NK-92 treated with Interleukin-12 subunit alpha and Interleukin-12 subunit beta, amount 100 ng/mL, for 24 hours (cell line): ENCODE measurements around the gene CCDC33.

Source experiments
- DNase-seq: peaks from one replicate; lab custom pipeline; 2025; lab: John Stamatoyannopoulos, UW

CCDC33 gene

GRCh38 chr15:74235962-74236361 is at the start of gene CCDC33:
Gene CCDC33 (plus strand): TSS chr15:74236326. CDS start chr15:74236720, 394 bp downstream.
- no peak for DNase-seq

DNA sequence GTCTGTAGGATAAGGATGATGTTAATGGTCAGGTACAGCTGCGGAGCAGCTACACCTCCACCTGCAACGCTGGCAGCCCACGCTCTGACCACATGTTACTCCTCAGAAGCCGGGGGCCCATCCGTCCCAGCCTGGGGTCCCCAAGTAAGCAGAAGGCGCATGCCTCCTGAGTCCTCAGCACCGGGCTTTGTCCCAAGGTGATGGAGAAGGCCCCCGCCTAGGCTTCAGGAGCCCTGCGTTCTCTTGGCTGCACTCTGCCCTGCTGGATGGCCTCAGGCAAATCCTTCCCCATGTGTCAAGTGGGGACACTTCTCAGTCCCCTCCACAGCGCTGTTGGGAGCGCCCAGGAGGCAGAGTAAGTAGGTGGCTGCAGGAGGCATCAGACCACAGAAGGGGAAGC is 47.9 kb upstream of the CCDC33 start:
- DNase-seq = no peak

DNA sequence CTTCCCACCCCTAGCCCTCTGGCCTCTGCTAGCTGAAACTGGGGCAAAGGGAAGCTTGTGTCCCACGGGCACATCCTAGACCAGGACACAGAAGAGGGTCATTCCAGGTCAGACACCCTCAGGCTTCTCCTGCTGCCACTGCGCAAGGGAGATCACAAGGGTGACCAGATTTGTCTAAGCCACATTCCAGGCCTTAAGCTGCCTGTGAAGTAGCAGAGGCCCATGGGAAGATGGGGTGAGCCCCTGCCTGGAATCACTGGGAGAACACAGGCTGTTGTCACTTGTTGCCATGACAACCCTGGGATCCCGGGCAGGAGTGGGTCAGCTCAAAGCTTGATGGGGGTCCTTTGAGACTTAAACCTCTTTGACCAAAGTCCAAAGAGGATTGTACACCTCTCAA is 44.3 kb upstream of the CCDC33 start:
- DNase-seq = no peak

DNA sequence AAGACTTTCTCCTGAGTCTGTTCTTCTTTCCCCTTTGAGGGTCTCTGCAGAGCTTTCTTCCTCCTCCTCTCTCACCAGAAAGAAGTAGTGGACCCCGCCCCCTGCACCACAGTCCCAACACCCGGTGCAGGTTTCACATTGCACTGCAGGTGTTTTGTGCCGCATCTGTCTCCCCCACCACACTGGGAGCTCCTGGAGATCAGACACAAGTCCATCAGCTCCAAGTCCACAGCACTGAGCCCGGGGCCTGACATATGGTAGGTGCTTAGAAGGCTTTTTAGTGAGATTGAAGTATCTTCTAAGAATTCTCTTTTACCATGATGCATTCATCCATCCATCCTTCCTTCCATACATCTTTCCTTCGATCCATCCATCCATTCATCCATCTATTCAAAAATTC is 43.4 kb upstream of the CCDC33 start:
- DNase-seq = no peak

DNA sequence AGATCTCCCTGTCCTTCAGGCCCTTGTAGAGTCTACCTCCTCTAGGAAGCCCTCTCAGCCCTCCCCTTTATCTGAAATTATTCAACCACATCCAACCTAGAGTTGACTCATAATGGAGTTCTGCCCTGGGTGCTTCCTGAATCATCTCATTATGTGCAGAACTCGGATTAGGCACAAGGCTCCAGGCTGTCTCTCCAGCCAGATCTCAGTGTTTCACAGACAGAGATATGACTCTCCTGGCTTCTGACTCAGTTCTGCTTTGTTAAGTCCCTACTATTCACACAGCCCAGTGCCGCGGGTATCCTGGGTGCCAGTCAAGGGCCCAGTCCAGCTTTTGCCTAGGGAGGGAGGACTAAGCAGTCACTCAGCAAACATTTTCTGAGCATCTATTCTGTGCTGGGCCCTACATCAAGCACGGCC is 42.8 kb upstream of the CCDC33 start:
- no peak for DNase-seq

DNA sequence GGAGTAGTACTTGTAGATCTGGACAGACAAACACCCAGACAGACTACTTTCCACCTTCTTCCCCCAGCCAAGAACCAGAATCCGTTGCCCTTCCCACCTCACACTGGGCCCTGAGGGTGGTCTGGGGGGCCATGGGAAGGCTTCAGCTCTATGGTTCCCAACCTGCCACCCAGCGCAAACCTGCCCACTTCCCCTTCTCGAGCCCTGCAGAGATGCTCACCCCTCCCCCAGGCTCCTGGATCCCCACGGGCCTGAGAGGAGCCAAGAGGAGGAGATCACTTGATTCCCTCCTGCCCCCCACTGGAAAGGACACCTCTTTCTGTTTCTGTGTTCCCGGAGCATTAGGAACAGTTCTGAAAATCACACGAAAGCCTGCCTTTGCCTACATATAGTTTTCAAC is 42.2 kb upstream of the CCDC33 start:
- DNase-seq = no peak

DNA sequence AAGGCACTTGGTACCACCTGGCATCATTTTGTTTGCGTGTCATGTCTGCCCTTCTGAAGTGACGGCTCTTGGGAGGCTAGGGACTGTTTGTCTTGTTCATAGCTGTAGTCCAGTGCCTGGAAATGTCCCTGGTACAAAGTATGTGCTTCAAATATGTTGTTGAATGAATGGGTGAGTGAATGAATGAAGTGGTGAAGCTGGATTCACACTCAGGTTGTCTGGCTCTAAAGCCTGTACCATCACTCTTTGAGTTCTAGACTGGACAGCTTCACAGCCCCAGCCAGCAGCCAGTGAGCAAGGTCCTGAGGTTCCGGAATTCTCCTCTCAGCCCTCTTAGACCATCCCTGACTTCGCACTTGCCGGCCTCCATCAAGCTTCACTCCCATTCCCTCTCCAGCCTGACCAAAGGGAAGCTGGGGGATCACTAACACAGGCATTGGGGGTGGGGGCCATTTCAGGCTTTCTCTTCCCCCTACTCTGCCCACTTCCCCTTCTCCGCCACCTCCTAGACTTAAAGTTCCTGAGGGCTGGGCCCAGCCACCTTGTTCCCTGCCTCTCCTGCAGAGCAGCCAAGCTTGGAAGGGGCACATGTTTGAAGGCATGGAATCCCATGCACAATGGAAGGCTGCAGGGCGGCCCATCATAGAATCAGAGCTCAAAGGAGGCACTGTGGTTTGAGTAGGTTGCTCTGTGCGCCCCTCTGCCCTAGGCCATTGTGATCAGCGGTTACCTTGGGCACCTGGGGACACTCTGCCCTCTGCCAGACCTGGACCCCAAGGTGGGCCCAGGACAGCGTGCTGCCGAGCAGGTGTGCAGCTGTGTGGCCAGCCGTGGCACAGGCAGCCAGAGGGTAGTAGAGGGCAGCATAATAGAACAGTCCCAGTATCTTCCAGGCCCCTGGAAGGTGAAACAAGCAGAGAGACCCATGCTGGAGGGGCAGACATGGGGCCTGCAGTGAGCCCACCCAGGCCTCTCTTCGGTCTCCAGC is 41.3 kb upstream of the CCDC33 start:
- no peak for DNase-seq

DNA sequence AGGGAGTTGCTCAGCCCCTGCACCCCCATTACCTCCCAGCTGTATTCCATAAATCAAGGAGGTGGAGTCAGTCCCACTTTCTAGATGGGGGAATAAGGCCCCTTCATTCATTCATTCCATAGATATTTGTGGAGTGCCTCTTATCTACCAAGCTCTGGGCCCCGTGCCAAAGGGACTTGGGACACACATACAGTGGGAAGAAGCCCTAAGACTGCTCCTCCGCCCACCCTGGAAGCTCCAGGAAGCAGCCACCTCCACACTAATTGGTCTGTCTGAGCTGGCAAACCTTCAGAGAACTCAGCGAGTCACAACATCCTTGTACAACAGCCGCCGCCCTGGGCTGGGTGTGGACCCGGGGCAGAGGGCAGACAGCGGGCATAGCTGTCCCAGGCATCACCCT is 40.0 kb upstream of the CCDC33 start:
- DNase-seq = no peak

GRCh38 chr15:74197176-74197965 is 38.8 kb upstream of the CCDC33 start:
- DNase-seq = no peak

GRCh38 chr15:74199297-74199652 is 36.9 kb upstream of the CCDC33 start:
- DNase-seq = no peak

DNA sequence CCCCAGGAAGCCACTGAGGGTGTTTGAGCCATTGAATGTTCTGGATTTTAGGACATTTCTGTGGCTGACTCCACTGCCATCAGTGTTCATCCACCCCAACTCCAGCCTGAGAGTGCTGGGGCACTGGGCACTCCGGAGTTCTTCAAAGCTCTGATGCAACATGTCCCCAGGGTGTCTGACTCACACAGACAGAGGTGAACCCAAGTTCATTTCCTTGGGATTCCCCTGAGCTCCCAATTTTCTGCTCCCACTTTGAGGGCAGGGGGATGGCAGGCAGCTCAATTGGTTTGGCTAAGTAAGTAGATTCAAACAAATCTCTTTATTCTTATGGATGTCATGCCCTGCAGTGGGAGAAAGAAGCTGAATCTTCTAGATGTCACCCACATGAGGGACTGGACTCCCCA is 35.7 kb upstream of the CCDC33 start:
- DNase-seq = no peak

- DNase-seq = no peak
Measured at GRCh38 chr15:74200871-74201419, 35.2 kb upstream of the CCDC33 start.

DNA sequence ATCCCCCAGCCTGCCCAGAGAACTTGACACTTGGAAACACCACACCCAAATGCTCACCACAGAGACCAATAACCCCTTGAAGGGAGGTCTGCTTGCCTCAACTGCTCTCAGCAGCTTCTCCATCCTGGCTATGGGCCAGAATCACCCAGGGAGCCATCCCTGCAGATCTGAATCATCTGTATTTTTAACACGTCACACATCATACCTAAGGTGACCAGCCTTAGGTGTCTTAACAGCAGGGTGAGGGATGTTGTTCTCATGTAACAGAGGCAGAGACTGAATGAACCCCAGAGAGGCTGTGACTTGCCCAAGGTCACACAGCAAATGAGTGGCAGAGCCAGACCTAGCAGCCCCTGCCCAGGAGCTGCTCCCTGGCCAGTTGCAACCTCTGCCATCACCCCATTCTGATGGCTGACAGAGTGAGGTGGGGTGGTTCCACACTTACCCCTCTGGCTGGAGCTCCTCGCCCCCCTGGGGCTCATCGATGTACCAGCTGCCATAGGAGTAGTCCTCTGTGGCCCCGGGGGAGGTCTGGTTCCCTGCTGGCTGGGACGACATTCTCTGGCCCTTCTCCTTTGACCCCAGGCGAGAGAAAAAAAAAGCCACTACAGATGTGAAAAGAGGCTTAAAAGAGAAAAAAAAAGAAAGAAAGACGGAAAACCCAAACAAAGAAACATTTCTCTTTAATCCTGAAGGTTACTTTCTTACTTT is 34.3 kb upstream of the CCDC33 start:
- no peak for DNase-seq

DNA sequence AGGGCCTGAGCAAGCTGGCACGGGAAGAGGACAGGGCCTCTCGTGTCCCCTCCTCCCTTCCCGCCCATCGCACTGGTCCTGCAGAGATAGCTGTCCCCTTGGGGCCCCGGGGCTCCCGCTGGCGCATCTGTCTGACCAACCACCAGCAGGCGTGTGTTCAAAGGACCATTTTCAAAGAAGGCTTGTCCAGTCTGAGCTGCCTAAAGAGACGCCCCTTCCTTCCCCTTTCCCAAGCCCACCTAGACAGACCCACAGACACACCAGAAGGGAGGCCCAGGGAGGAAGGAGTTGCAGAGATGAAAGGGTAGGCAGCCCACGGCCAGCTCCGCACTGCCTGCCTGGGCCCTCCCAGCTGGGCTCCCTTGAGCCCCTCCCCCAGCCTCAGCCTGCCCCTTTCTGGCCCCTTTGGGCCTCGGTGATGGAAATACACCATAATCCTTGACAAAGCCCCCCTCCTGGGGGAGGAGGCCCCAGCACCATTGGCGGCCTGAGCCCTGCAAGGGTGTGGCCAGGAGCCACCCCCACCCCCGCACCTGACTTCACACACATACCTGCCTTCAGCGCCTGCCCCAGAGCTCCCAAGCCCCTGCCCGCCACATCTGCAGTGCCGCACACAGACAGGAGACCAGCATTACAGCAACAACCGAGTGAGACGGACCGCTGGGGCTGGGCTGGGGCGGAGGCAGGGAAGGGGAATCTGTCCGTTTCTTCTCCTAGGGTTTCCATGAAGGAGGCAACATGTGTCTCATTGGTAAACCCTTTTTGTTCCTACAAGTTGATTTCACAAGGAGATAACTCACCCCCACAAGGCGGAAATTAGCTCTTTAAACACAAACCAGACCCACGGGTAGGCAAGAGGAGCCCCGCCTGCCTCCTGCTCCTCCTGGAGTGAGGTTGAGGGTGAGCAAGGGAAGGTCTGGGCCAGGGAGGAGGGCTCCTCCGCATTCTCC is 33.4 kb upstream of the CCDC33 start, which contains the start of gene STRA6:
Gene STRA6, minus strand, starts transcription at position 336 of the 950 bp plus-strand sequence. CDS start 520 bp downstream, outside the sequence.
- no peak for DNase-seq

GRCh38 chr15:74203914-74204431 is 32.2 kb upstream of the CCDC33 start:
- no peak for DNase-seq

DNA sequence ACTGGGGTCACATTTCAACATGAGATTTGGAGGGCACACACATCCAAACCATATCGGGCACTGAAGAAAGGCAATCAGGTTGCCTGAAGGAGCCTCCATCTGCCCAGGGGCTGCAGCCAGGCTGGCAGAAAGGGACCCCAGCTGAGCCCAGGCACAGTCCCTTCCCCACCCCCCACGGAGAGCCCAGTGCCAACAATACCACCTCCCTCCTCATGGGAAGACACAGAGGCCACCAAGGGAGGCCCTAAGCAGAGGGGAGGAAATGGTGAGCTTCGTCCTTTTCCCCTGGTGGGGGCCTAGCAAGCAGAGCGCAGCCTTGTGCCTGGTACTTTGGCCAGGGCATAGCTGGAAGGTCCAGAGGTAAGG is 30.6 kb upstream of the CCDC33 start:
- no peak for DNase-seq

DNA sequence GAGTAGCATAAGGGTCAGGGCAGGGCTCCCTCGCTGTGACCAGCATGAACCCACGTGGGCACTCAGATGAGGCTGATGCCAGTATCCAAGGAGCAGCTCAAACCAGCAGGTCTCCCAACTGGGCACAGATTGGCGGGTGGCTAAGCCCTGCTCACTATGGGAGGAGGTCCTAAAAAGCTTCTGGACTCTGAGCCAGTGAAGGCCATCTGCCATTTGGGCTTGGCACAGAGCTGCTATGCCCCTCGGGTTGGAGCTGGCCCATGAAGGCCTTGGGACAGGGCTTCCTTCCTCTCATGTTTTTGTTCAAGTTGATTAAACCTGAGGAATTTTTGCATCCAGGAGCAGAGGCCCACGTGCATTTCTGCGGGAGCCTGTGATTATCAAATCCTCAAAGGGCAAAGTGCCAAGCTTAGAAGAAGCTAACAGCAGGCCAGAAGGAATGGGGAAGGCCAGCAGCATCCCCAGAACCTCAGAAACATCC is 29.3 kb upstream of the CCDC33 start:
- DNase-seq = no peak

GRCh38 chr15:74207652-74208440 is 28.3 kb upstream of the CCDC33 start:
- no peak for DNase-seq

- DNase-seq = no peak
Measured at GRCh38 chr15:74208496-74208895, 27.6 kb upstream of the CCDC33 start.
